ENCODE results near the gene UCN.
"Not testable (repeated sequence)": the region's sequence is repeated elsewhere in the genome, so short reads cannot be mapped to it uniquely, and the experiment has no call there.

UCN gene

DNA sequence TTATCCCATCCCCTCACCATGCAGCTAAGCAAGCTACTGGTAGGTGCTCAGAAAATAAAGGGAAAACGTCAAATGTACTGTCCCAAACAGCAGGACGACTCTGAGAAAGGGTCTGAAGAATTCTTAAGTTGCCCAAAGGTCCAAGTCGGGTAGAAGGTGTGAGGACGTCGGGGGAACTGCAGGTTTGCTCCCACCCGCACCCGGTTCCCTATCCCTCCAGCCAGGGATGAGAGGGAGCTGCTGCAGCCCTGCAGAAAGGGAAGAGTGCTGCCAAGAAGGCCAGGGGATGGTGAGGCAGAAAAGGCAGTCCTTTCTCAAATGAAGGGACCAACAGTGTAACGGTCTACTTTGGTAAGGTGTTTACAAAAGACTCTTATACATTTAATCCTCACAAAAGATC lies 6.9 kb upstream of the UCN start:
- no peak for DNase-seq (ENCODE audit: low read depth, low spot score)

DNA sequence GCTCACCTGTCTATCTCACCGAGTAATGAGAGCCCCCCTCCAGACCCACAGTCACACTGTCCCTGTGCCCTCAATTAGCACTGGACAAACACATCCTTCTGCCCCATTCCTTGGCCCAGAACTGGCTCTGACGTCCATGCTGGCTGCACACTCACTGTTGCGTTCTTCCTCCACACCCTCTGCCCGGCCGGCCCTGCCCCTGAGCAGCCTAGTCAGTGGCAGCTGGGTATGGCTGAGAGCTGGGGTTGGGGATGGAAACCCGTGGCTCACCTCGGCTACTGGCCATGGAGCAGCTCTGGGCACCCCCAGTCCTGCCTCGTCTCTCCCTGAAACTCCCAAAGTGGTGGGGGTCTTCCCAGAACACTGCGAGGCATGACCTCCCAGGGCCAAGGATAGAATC lies 6.5 kb upstream of the UCN start:
- DNase-seq (ENCODE audit: low read depth, low spot score) = no peak

DNA sequence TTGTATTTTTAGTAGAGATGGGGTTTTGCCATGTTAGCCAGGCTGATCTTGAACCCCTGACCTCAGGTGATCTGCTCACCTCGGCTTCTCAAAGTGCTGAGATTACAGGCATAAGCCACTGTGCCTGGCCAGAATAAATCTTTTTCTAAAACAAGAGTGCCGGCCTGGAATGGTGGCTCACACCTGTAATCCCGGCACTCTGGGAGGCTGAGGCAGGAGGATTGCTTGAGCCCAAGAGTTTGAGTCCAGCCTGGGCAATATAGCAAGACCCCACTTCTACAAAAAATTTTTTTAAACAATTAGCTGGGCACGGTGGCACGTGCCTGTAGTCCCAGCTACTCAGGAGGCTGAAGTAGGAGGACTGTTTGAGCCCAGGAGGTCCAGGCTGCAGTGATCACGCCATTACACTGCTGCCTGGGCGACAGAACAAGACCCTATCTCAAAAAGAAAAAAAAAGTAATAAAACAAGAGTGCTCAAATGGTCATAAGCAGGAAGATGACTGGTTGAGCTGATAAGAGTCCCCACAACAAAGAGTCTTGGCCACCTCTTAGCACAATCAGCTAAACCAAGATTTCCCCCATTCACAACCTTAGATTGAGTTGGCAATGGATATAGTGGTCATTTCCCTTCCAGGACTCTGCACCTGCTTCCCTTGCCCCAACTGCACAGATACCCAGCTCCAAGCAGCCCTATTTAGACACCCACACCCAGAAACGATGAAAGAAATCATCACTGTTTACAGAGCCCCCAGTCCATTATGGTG lies 5.8 kb upstream of the UCN start:
- no peak for DNase-seq (ENCODE audit: low read depth, low spot score)

DNA sequence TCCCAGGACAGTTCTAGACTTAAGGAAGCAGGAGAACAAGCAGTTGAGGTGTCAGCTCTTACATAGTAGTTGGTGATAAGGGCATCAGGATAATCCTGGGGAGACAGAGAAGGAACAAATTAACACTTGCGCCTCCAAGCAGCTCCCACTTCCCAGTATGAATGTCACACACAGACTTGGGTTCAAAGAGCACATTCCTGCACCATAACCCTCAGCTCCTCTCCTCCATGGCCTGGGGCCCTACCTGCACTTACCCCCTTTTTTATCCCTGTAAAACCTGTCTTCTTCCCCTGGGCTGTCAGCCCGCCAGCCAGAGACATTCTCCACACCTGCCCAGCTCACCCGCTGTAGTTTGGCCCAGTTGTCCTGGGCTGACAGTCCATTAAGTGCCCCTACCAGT lies 3.9 kb upstream of the UCN start:
- DNase-seq (ENCODE audit: low read depth, low spot score) = no peak

DNA sequence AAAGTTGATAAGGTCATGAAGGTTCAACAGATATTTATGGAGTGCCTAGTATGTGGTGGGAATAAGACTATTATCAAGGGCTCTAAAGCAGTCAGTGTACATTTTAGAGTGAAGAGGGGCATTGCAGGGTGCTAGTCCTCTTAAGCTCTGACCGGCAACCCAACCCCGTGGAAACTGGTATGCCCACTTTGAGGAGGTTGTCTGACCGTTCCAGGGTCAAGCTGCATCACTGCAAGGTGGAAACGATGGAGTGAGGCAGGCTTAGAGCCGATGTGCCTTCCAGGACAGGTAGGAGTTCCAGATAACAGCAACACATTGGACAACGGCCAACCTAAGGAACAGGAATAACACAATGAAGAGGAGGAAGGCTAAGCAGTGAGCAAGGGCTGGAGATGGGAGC lies 1.4 kb upstream of the UCN start:
- DNase-seq (ENCODE audit: low read depth, low spot score) = no peak

DNA sequence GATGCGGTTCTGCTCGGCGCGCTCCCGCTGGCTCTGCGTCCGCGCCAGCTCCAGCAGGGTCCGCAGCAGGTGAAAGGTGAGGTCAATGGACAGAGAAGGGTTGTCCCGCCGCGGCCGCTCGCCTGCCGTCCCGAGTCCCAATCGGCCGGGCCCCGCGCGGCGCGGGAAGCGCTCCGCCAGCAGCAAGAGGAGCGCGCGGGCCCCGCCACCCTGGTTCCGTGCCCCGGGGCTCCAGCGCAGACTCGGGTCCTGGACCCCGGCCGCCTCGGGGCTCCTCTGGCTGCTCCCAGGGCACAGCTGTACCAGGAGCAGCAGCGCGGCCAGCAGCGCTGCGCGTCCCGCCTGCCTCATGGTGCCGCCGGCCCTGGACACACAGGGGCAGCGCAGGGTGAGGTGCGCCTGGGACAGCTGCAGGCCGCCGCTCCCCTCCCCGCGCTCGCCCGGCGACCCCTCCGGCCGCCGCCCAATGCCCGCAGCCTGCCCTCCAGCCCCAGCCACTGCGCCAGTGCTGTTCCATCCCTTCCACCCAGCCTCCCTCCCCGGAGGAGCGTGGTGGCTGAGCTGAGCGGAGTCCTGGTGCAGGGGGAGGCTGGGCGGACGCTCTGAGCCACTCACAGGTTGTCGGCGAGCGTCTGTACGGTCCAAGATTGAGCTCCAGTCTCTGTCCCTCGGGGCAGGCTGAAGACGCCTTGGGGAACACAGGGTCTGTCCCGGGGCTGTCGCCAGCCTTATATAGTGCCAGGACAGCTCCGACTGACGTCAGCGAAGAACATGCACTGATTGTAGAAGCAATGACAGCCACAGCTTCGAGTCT lies 493 bp downstream of the UCN start:
- DNase-seq (ENCODE audit: low read depth, low spot score) = no peak

DNA sequence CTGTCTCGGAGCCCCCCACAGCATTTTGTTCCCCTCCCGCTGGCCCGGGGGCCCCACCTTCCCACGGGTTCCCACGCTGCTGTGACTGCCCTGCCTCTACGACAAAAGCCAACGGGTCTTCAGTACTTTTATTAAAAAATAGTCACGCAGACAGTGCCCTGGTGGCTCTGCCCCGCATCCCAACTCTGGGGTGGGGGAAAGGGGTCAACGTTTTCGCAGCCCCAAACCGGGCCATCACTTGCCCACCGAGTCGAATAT lies 1.0 kb downstream of the UCN start:
- no peak for DNase-seq (ENCODE audit: low read depth, low spot score)

DNA sequence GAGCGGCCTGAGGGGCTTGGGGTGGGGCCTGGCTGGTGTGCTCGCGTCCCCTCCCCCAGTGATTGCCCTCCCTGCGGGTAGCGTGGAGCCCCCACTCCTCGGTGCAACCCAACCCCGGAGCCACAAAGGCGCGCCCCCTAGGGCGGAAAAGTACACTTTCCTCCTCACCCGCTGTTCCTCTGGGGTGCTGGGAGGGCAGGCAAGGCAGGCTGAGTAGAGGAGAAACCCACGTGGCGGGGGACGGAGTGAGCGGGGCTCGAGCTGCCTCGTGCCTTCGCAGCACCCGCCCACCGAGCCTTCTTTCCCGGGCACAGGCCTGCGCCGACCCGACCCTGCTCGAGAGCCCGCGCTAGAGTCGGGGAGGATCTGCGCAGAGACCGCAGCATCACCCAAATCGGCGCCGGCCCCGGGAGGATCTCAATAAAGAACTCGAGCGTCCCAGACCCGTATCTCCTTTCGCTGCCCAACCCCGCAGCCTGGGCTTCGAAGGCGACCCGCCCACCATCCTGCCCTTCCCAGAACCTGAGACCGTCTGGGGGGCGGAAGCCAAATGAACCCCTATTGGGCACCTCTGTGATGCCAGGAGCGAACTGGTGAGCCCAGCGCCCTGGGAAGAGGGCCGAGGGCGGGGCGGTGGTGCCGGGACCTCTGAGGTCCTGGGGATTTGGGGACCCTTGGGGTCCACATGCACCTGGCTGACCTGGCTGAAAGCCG lies 1.5 kb downstream of the UCN start:
- DNase-seq (ENCODE audit: low read depth, low spot score) = no peak

DNA sequence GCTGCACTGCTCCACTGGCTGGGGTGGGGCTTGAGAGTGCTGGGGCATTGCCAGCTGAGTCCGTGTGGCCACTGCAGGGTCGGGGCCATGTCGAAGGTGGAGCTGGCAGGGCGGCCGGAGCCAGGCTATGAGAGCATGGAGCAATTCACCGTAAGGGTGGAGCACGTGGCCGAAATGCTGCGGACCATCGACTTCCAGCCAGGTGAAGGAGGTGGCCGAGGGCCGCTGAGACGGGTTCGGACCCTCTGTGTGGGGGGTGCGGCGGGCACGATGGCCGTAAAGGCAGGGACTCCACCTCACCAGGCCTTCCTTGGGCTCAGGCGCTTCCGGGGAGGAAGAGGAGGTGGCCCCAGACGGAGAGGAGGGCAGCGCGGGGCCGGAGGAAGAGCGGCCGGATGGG lies 2.1 kb downstream of the UCN start:
- no peak for DNase-seq (ENCODE audit: low read depth, low spot score)

DNA sequence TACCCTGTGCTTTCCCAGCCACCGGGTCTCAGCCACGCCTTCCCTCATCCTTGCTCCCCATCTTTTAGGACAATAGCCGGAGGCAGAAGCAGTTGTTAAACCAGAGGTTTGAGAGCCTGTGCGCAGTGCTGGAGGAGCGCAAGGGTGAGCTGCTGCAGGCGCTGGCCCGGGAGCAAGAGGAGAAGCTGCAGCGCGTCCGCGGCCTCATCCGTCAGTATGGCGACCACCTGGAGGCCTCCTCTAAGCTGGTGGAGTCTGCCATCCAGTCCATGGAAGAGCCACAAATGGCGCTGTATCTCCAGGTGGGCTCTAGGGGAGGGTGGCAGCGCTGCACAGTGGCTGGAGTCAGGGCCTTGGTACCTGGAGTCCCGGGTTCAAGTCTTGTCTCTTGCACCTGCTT lies 2.7 kb downstream of the UCN start:
- DNase-seq (ENCODE audit: low read depth, low spot score) = no peak

DNA sequence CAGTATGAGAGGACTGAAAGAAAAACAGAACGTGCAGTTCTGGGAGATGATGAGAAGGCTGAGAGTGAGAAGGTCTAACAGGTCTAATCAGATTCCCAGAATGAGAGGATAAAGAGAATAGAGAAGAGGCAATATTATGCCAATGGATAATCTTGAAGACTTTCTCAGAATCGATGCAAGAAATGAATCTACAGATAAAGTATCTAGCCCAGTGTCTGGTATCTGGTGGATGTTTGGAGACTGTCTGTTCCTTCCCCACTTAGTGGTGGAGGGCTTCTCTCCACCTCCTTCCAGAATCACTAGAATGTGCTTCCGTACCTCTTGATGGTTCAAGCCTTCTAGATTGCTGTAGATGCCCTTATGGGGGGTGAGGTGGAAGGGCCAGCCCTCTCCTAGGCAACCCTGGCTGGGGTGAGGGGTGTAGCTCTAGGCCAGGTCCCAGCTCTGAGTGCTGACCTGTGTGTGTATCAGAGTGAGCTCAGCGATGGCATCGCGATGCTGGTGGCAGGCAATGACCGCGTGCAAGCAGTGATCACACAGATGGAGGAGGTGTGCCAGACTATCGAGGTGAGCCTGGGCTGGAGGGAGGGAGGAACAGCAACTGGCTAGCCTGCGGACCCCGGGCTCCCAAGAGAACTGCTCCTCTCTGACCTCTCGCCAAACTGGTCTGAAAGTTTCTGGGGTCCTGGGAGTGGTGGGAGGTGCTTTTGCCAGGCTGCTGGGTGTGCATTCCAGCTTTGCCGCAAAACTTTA lies 3.6 kb downstream of the UCN start:
- no peak for DNase-seq (ENCODE audit: low read depth, low spot score)

DNA sequence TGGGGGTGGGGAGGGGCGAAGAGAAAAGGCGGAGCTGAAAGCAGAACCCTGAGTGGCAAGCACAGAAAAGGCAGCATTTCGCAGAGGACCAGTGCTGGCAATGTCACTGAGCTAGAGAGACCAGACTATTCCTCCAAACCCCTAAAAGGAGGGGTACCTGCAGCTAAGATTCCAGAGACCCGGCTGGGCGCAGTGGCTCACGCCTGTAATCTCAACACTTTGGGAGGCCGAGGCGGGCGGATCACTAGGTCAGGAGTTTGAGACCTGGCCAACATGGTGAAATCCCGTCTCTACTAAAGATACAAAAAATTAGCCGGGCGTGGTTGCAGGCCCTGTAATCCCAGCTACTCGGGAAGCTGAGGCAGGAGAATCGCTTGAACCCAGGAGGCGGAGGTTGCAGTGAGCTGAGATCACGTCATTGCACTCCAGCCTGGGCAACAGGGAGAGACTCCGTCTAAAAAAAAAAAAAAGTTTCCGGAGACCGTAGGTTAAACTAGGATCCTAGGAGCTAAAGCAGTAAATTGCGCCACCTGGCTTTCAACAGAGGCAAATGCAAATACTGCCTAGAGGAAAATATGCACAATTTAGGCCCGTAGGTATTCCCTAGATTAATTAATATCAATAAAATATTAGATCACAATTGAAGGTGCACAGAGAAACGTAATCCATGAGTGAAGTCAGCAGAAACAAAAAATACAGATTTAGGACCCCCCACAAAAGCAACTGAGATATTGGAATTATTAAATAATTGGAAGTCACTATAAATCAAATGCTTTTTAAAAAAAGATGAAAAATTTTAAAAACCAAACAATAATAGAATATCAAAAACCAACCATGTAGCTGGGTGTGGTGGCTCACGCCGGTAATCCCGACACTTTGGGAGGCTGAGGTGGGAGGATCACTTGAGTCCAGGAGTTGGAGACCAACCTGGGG lies 4.9 kb downstream of the UCN start:
- DNase-seq (ENCODE audit: low read depth, low spot score) = no peak

DNA sequence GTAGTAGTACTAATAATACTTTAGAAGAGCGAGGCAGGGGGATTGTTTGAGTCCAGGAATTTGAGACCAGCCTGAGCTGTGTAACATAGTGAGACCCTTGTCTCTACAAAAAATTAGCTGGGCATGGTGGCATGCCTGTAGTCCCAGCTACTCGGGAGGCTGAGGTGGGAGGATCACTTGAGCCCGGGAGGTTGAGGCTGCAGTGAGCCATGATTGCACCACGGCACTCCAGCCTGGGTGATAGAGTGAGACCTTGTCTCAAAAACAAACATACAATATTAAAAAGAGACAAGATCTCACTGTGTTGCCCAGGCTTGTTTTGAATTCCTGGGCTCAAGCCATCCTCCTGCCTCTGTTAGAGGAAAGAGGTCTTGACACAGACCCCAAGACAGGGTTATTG lies 7.6 kb downstream of the UCN start:
- not testable (repeated sequence) for DNase-seq (ENCODE audit: low read depth, low spot score)

DNA sequence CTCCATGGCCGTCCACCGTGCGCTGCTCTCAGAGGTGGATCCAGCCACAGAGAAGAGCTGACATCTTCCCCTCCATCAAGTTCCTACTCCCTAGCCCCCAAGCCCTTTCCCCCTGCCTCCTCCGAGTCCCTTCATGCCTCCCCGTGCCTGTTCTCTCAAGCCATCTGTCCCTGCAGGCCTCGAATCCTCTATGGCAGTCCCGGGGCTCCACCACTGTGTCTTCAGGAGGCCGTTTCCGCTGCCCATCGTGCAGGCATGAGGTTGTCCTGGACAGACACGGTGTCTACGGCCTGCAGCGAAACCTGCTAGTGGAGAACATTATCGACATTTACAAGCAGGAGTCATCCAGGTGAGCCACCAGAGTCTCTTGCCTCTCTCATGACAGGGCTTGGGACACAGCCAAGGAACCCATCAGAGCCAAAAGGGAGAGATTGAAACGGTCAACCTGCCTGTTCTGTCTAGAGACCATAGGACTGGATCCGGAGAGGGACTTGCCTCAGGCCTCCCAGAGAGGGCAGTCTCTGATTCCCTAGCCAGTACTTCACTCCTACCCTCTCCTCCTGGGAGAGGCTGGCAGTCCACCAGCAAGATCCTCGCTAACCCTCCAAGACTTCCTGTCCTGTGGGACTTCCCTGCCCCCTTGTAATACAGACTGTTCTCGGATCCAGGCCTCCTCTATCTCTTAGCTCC lies 9.7 kb downstream of the UCN start:
- no peak for DNase-seq (ENCODE audit: low read depth, low spot score)

DNA sequence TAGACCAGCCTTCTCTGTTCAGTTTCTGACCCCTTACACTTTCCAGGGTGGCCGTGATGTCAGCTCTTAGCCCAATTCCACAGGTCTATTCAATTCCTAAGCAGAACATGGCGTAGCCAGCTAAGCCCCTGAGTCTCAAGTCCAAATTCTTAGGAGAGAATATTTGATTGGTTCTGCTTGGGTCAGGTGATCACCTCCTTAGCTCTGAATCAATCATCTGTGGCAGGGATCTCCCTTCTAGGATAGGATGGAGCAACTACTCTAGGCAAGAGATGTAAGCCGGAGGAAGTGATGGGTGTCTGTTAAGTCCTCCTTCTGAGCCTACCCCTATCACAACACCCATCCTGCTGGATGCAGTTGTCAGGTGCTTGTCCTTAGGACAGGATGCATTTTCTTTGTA lies 11.1 kb downstream of the UCN start:
- no peak for DNase-seq (ENCODE audit: low read depth, low spot score)

DNA sequence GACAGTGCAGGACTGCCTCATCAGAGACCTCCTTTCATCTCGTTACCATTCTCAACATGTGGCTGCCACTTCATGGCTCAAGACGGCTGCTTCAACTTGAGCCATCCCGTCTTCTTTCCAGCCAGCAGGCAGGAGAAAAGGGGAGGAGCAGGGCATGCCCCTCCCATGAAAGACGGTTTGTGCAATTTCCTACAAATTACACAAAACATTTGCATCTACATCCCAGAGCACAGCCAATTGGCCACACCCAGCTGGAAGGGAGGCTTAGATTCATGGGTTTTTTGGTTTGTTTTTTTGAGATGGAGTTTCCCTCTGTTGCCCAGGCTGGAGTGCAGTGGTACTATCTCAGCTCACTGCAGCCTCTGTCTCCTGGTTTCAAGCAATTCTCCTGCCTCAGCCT lies 11.8 kb downstream of the UCN start:
- no peak for DNase-seq (ENCODE audit: low read depth, low spot score)

DNA sequence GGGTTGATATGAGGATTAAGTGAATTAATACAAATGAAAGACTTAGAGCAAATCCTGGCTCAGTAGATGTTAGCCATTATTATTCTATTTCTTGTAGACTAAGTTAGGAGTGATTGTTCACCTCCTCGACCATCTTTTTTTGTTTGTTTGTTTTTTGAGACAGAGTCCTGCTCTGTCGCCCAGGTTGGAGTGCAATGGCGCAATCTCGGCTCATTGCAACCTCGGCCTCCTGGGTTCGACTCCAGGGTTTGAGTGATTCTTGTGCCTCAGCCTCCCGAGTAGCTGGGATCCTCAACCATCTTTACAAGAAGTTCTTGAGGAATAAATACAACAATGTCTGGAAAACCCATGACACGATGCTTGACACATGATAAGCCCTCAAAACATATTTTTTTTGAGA lies 13.3 kb downstream of the UCN start:
- no peak for DNase-seq (ENCODE audit: low read depth, low spot score)

DNA sequence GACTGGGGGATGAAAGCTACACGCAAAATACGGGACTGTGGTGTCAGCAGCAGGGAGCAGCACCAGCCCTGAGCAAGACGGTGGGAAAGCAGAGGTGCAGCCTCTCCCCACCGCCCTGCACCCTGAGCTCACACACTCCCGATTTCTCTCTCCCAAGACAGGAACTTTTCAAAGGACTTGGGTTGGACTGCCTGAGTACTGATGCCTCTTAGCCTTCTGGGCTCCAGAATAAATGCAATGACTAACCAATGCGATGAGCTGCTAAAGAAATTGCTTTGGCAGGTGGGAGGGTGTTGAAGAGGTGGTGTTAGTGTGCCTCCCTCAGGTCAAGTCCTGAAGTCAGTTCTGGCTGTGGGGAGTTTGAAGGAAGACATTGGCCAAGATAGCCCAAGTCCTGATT lies 16.4 kb downstream of the UCN start:
- DNase-seq (ENCODE audit: low read depth, low spot score) = no peak

DNA sequence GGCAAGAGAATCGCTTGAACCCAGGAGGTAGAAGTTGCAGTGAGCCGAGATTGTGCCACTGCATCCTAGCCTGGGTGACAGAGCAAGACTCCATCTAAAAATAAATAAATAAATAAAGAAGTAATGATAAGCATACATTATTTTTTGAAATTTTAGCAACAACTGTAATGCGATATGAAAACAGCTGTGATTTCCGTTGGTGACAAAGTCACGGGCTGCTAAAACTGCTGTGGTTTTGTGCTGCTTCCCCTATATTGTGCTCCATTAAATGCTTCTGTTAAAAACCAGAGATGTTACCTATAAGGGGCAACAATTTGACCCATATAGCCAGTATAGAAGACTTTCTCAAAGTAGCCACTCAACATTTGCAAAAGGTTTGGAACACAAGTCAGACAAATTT lies 17.7 kb downstream of the UCN start:
- no peak for DNase-seq (ENCODE audit: low read depth, low spot score)

DNA sequence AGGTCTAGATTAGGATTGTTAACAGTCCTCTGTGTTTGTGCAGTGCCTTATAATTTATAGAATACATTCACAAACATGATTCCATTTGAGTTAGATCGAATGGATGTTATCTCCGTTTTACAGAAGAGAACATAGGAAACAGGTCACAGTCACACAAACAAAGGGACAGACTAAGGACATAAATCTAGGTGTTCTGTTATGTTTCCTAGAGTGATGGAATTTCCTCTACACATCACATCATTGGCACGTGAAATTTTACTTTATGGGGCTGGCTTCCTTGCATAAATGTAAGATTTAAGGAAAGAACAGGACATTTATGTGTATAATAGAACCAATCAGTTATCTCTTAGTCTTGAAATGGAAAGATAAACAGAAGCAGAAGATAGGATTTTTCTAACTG lies 19.6 kb downstream of the UCN start:
- no peak for DNase-seq (ENCODE audit: low read depth, low spot score)

DNA sequence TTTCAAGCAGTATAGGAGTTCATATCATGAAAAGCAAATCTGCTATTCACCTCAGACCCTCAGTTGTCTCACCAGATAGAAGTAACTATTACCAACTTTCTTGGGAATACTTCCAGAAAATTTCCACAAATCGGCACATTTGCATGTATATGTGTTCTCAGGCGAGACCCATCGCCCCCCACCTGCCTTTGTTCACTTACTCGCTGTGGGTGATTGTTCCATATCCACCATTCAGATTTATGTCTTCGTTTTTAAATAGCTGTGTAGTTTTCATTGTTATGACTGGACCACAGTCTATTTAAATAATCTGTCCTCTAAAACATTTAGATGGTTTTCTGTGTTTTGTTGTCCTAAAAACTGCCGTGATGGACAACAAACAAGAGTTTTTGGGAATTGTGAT lies 22.8 kb downstream of the UCN start:
- no peak for DNase-seq (ENCODE audit: low read depth, low spot score)
